Activated naive CD8-positive, alpha-beta T cell treated with anti-CD3 and anti-CD28 coated beads for 36 hours (primary cell): ENCODE measurements around the gene ZNF784. TPM values are rescaled to one million over a fixed set of nuclear protein-coding genes. Genes with fewer than 3 reads are reported as not detected.

Experiments used
- DNase-seq: peaks from one replicate; pipeline ENCODE4 v3.0.0; 2021
- H3K27ac Mint-ChIP-seq: one replicate; pipeline ENCODE4 v1.8.0; 2022; ENCODE audit warnings: mild to moderate bottlenecking, moderate library complexity, mixed read lengths
- H3K27me3 Mint-ChIP-seq: one replicate; pipeline ENCODE4 v1.8.0; 2022; ENCODE audit warnings: mild to moderate bottlenecking, mixed read lengths
- H3K36me3 Mint-ChIP-seq: one replicate; pipeline ENCODE4 v1.8.0; 2021; ENCODE audit warnings: mild to moderate bottlenecking, mixed read lengths
- H3K4me1 Mint-ChIP-seq: one replicate; pipeline ENCODE4 v1.8.0; 2021; ENCODE audit warnings: mixed read lengths
- H3K4me3 Mint-ChIP-seq: one replicate; pipeline ENCODE4 v1.8.0; 2022; ENCODE audit warnings: mild to moderate bottlenecking, moderate library complexity, mixed read lengths
- H3K9me3 Mint-ChIP-seq: one replicate; pipeline ENCODE4 v1.8.0; 2022; ENCODE audit warnings: mixed read lengths
- total RNA-seq, 2 experiments: library from RNA; stranded (reverse); gene quantifications; one replicate each; pipeline ENCODE4 v1.2.3, GENCODE V29; 2021

ZNF784 gene
- total RNA-seq, 2 experiments from 2014 or later, result 3.7 to 3.9 TPM

- H3K4me3 Mint-ChIP-seq, result peak overlapping the region; percentile 89
- H3K4me1 Mint-ChIP-seq, result peaks cover 47% of the 10 kb centered on the region
- H3K27ac Mint-ChIP-seq, result peak overlapping the region; percentile 98
- peak; percentile 55 for DNase-seq
- peaks cover 62% of the 10 kb centered on the region for H3K36me3 Mint-ChIP-seq
- peaks cover 6% of the 10 kb centered on the region for H3K9me3 Mint-ChIP-seq
- H3K27me3 Mint-ChIP-seq, result peaks cover 6% of the 10 kb centered on the region
Measured at GRCh38 chr19:55642153-55643002, 18.0 kb upstream of the ZNF784 start.

GRCh38 chr19:55641426-55642152, 17.2 kb upstream of the ZNF784 start:
- Mint-ChIP-seq H3K4me3 (peak overlapping the region; percentile 89), H3K9me3 (peaks cover 6% of the 10 kb centered on the region), H3K27ac (peak overlapping the region; percentile 90), H3K4me1 (peaks cover 48% of the 10 kb centered on the region), H3K36me3 (peaks cover 56% of the 10 kb centered on the region), H3K27me3 (peaks cover 6% of the 10 kb centered on the region)
- peak; percentile 36 for DNase-seq

GRCh38 chr19:55640577-55641425, 16.4 kb upstream of the ZNF784 start, which contains the start of gene ZNF580:
Gene ZNF580 (plus strand): TSS chr19:55641002. CDS start chr19:55642509, 1,507 bp downstream.
- H3K27me3 Mint-ChIP-seq, result peaks cover 6% of the 10 kb centered on the region
- peak within 1 kb of the TSS; percentile 89 for H3K4me3 Mint-ChIP-seq
- H3K27ac Mint-ChIP-seq, result peak within 1 kb of the TSS; percentile 94
- H3K4me1 Mint-ChIP-seq, result peaks cover 56% of the 10 kb centered on the region
- peaks cover 6% of the 10 kb centered on the region for H3K9me3 Mint-ChIP-seq
- H3K36me3 Mint-ChIP-seq, result peaks cover 62% of the 10 kb centered on the region
- peak; percentile 82 for DNase-seq

DNA sequence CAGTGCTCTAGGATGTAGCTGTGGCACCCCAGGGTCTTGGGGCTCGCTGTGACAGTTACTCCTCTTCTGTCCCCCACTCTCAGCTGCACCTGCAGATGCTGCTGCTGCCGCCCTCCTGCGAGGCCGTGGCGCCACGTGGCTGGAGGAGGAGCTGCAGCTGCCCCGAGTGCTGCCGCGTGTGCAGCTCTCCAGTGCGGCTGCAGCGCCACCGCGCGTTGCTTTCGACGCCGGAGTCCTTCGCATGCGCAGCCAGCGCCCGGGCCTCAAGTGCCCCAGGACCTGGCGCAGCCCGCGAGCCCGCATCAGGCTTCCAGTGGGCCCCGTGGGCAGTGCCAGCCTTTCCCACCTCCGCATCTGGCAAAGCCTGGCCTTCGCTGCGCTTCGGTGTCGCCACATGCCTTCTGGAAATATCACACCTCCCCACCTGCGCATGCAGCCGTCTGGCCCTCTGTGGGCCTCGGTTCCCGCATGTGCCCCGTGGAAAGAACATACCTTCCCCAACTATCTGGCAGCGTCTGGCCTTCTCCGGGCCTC, 15.7 kb upstream of the ZNF784 start:
- H3K27ac Mint-ChIP-seq, result peak overlapping the region; percentile 94
- H3K4me3 Mint-ChIP-seq, result peak overlapping the region; percentile 89
- peaks cover 6% of the 10 kb centered on the region for H3K27me3 Mint-ChIP-seq
- peaks cover 61% of the 10 kb centered on the region for H3K36me3 Mint-ChIP-seq
- H3K4me1 Mint-ChIP-seq, result peaks cover 53% of the 10 kb centered on the region
- H3K9me3 Mint-ChIP-seq, result peaks cover 6% of the 10 kb centered on the region
- peak; percentile 80 for DNase-seq

DNA sequence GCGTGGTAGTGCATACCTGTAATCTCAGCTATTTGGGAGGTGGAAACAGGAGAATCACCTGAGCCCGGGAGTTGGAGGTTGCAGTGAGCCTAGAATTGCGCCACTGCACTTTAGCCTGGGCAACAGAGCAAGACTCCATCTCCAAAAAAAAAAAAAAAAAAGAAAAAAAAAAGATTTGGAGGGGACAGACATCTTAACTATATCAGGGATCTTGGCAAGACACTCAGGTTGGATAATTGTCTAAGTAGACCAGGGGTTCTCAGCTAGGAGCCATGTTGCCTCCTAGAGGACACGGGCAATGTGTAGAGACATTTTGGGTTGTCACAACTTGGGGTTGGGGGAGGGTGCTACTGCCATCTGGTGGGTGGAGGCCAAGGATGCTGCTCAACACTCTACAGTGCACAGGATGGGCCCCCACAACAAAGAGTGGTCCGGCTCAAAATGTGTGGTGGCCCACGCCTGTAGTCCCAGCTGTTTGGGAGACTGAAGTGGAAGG, 14.5 kb upstream of the ZNF784 start:
- Mint-ChIP-seq H3K27me3 (peaks cover 6% of the 10 kb centered on the region), H3K4me1 (peaks cover 53% of the 10 kb centered on the region), H3K36me3 (peaks cover 55% of the 10 kb centered on the region), H3K4me3 (peak overlapping the region; percentile 61), H3K27ac (peak overlapping the region; percentile 94), H3K9me3 (peaks cover 6% of the 10 kb centered on the region)
- peak; percentile 70 for DNase-seq

GRCh38 chr19:55637534-55637933, 13.2 kb upstream of the ZNF784 start:
- Mint-ChIP-seq H3K36me3 (peaks cover 47% of the 10 kb centered on the region), H3K9me3 (peaks cover 6% of the 10 kb centered on the region), H3K27me3 (peaks cover 6% of the 10 kb centered on the region), H3K27ac (peak overlapping the region; percentile 71), H3K4me3 (peak overlapping the region; percentile 30), H3K4me1 (peaks cover 50% of the 10 kb centered on the region)
- no peak for DNase-seq

- no peak for DNase-seq
- Mint-ChIP-seq H3K4me3 (peak overlapping the region; percentile 100), H3K4me1 (peaks cover 54% of the 10 kb centered on the region), H3K36me3 (peaks cover 43% of the 10 kb centered on the region), H3K27me3 (peaks cover 5% of the 10 kb centered on the region), H3K9me3 (peaks cover 6% of the 10 kb centered on the region), H3K27ac (peak overlapping the region; percentile 100)
Measured at GRCh38 chr19:55636723-55637122, 12.4 kb upstream of the ZNF784 start.

DNA sequence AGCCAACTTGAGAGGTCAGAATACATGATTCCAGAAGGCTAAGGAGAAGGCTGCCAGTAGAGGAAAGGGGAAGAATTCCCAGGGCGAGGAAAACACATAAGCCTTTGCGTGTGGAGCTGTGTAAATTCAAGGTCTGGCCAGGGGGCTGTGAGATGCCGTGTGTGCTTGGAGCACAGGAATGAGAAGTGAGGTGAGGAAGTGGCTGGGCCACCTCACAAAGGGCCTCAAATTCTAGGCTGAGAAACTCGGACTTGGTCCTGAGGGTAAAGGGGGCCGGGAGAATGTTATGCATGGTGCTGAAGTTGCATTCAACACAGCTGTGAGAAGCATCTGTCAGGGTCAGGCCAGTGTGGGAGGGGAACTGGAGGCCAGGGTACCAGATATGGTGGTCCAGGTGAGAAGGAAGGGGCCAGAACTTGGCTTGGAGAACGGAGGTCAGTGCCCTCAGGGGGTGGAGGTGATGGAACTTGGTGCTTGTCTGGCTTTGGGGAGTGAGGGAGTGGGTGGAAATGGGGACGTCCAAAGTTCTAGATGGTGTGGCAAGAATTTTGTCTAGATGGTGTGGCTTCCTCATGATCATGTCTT, 11.6 kb upstream of the ZNF784 start:
- Mint-ChIP-seq H3K36me3 (peaks cover 41% of the 10 kb centered on the region), H3K4me3 (peak overlapping the region; percentile 100), H3K27me3 (no peaks in the 10 kb centered on the region), H3K27ac (peak overlapping the region; percentile 100), H3K9me3 (peaks cover 6% of the 10 kb centered on the region), H3K4me1 (peaks cover 57% of the 10 kb centered on the region)
- no peak for DNase-seq

DNA sequence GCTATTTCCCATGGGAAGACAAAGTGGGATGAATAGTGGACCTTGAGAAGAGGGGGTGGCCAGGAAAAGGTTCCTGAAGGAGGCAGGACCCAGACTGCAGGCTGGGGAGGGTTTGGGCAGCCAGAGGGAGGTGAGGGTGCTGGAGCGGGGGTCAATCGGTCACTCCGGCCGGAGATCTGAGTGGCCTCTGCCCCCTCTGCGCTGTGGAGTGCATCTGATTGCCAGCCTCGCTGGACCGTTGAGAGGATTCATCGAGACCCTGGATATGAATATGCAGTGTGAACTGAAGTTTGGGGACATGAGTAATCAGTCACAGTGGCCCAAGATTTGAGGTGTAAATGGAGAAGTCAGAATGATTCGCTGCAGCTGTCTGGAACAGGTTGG, 11.0 kb upstream of the ZNF784 start:
- Mint-ChIP-seq H3K9me3 (peaks cover 6% of the 10 kb centered on the region), H3K27ac (peak overlapping the region; percentile 100), H3K4me3 (peak overlapping the region; percentile 100), H3K36me3 (peaks cover 38% of the 10 kb centered on the region), H3K27me3 (no peaks in the 10 kb centered on the region), H3K4me1 (peaks cover 53% of the 10 kb centered on the region)
- no peak for DNase-seq

- Mint-ChIP-seq H3K4me1 (peaks cover 42% of the 10 kb centered on the region), H3K9me3 (peaks cover 3% of the 10 kb centered on the region), H3K27me3 (no peaks in the 10 kb centered on the region), H3K36me3 (peaks cover 27% of the 10 kb centered on the region), H3K4me3 (no peak overlapping the region), H3K27ac (peak overlapping the region; percentile 82)
- no peak for DNase-seq
Measured at GRCh38 chr19:55633861-55634260, 9.5 kb upstream of the ZNF784 start.

- H3K27me3 Mint-ChIP-seq, result peaks cover 3% of the 10 kb centered on the region
- DNase-seq, result peak; percentile 78
- no peak overlapping the region for H3K4me3 Mint-ChIP-seq
Measured at GRCh38 chr19:55632463-55632834, 8.1 kb upstream of the ZNF784 start.

DNA sequence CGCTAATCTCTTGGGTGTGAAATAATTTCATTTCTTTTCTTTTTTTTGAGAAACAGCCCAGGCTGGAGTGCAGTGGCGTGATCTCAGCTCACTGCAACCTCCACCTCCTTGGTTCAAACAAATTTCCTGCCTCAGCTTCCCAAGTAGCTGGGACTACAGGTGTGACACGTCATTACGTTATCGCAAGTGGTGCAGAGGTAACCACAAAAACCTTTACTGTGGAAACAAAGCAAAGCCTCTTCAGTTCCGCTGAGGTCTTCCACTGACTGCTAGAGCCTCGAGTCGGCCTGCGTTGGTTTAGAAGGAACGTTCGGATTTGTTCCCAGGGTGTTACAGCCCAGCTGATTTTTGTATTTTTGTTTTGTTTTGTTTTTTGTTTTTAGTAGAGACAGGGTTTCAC, 2.0 kb upstream of the ZNF784 start:
- Mint-ChIP-seq H3K27me3 (peaks cover 9% of the 10 kb centered on the region), H3K36me3 (peaks cover 2% of the 10 kb centered on the region), H3K27ac (peak overlapping the region; percentile 78), H3K4me3 (peak overlapping the region; percentile 53), H3K4me1 (peaks cover 30% of the 10 kb centered on the region), H3K9me3 (no peaks in the 10 kb centered on the region)
- DNase-seq, result peak; percentile 65

More at GRCh38 chr19:55632463-55632834, 8.1 kb upstream of the ZNF784 start:
- peaks cover 34% of the 10 kb centered on the region for H3K4me1 Mint-ChIP-seq
- H3K36me3 Mint-ChIP-seq, result peaks cover 17% of the 10 kb centered on the region
- H3K27ac Mint-ChIP-seq, result no peak overlapping the region
- no peaks in the 10 kb centered on the region for H3K9me3 Mint-ChIP-seq

- peak overlapping the region; percentile 95 for H3K4me3 Mint-ChIP-seq
- no peaks in the 10 kb centered on the region for H3K9me3 Mint-ChIP-seq
- H3K4me1 Mint-ChIP-seq, result peaks cover 43% of the 10 kb centered on the region
- H3K36me3 Mint-ChIP-seq, result peaks cover 12% of the 10 kb centered on the region
- no peak overlapping the region for H3K27ac Mint-ChIP-seq
- peaks cover 9% of the 10 kb centered on the region for H3K27me3 Mint-ChIP-seq
- no peak for DNase-seq
Measured at GRCh38 chr19:55625004-55625326, 599 bp upstream of the ZNF784 start.

GRCh38 chr19:55623561-55623960, 805 bp downstream of the ZNF784 start:
- peaks cover 49% of the 10 kb centered on the region for H3K4me1 Mint-ChIP-seq
- no peak overlapping the region for H3K27ac Mint-ChIP-seq

More at GRCh38 chr19:55623561-55623960, 805 bp downstream of the ZNF784 start:
- no peak for DNase-seq
- H3K9me3 Mint-ChIP-seq, result no peaks in the 10 kb centered on the region
- H3K27me3 Mint-ChIP-seq, result peaks cover 9% of the 10 kb centered on the region
- H3K4me3 Mint-ChIP-seq, result peak overlapping the region; percentile 95
- peaks cover 17% of the 10 kb centered on the region for H3K36me3 Mint-ChIP-seq
